Smooth muscle cell (in vitro differentiated cells): ENCODE data around the gene ST6GALNAC6. TPM values are rescaled to one million over a fixed set of nuclear protein-coding genes. Genes with fewer than 3 reads are reported as not detected.

ENCODE experiments used
- DNase-seq: peaks from one replicate; lab custom pipeline; 2025; ENCODE audit not compliant: unreplicated experiment; lab: John Stamatoyannopoulos, UW
- H2AFZ ChIP-seq: fragments of 200-600 bp; sonication (generic); 2 replicates; pipeline ENCODE4 v1.6.0; 2016; ENCODE audit warnings: antibody characterized with exemption, low read depth, mild to moderate bottlenecking
- H3F3A ChIP-seq: fragments of 200-600 bp; sonication (generic); 2 replicates; pipeline ENCODE4 v1.6.0; 2017; ENCODE audit warnings: antibody characterized with exemption, low read depth
- H3K27ac ChIP-seq: fragments of 200-600 bp; sonication (generic); 2 replicates; pipeline ENCODE4 v1.5.1; 2016; ENCODE audit warnings: low read depth, mild to moderate bottlenecking
- H3K27me3 ChIP-seq: fragments of 200-600 bp; sonication (generic); 2 replicates; pipeline ENCODE4 v1.6.1; 2016; ENCODE audit warnings: low read depth, mild to moderate bottlenecking
- H3K36me3 ChIP-seq: fragments of 200-600 bp; sonication (generic); 2 replicates; pipeline ENCODE4 v1.5.1; 2016; ENCODE audit warnings: low read depth
- H3K4me1 ChIP-seq: fragments of 200-600 bp; sonication (generic); 2 replicates; pipeline ENCODE4 v1.5.1; 2016; ENCODE audit warnings: low read depth
- H3K4me2 ChIP-seq: fragments of 200-600 bp; sonication (generic); 2 replicates; pipeline ENCODE4 v1.6.0; 2016; ENCODE audit warnings: mild to moderate bottlenecking
- H3K4me3 ChIP-seq: fragments of 200-600 bp; sonication (generic); 2 replicates; pipeline ENCODE4 v1.5.1; 2016; ENCODE audit warnings: mild to moderate bottlenecking
- H3K79me2 ChIP-seq: fragments of 200-600 bp; sonication (generic); 2 replicates; pipeline ENCODE4 v1.6.0; 2016; ENCODE audit warnings: low read depth, mild to moderate bottlenecking
- H3K9ac ChIP-seq: fragments of 200-600 bp; sonication (generic); 2 replicates; pipeline ENCODE4 v1.6.0; 2016; ENCODE audit warnings: low read depth
- H3K9me3 ChIP-seq: fragments of 200-600 bp; sonication (generic); replicated peaks from 2 replicates; pipeline ENCODE4 v1.5.1; 2016; ENCODE audit warnings: low read depth
- H4K20me1 ChIP-seq: fragments of 200-600 bp; sonication (generic); 2 replicates; pipeline ENCODE4 v1.6.0; 2016; ENCODE audit warnings: low read depth
- WGBS: methylation state at CpG from one replicate; pipeline ENCODE4 v1.1.7; 2016; ENCODE audit warnings: low lambda C conversion rate; 5-methylcytosine and 5-hydroxymethylcytosine counted together
- polyA plus RNA-seq: library from polyadenylated mRNA; unstranded; fragments of >200 nt; fragmentation: Nextera tagmentation; extraction: Ambion mirVana; gene quantifications from 2 replicates; pipeline ENCODE4 v1.2.1, GENCODE V29; 2016
- total RNA-seq: library from RNA; depleted of rRNA; stranded (reverse); fragments of >200 nt; gene quantifications from 2 replicates; pipeline ENCODE4 v1.2.3, GENCODE V29; 2014
- TF ChIP-seq, protein P1 (sequence below): fragments of 200-600 bp; sonication (generic); IDR thresholded peaks from 2 replicates; pipeline ENCODE4 v1.5.1; 2017; ENCODE audit warnings: borderline replicate concordance, mild to moderate bottlenecking, antibody characterized with exemption; ENCODE audit not compliant: insufficient read depth, poor library complexity, severe bottlenecking

The ST6GALNAC6 gene
- total and polyA plus RNA-seq, 2 experiments from 2014 or later, result 36.4 to 65.8 TPM

- 59% methylated on average over 26 of the region's 27 CpGs for WGBS
- peak overlapping the region; percentile 61 for H3K4me3 ChIP-seq
- H3F3A ChIP-seq, result peaks cover 11% of the 10 kb centered on the region
- TF ChIP-seq, protein P1, sequence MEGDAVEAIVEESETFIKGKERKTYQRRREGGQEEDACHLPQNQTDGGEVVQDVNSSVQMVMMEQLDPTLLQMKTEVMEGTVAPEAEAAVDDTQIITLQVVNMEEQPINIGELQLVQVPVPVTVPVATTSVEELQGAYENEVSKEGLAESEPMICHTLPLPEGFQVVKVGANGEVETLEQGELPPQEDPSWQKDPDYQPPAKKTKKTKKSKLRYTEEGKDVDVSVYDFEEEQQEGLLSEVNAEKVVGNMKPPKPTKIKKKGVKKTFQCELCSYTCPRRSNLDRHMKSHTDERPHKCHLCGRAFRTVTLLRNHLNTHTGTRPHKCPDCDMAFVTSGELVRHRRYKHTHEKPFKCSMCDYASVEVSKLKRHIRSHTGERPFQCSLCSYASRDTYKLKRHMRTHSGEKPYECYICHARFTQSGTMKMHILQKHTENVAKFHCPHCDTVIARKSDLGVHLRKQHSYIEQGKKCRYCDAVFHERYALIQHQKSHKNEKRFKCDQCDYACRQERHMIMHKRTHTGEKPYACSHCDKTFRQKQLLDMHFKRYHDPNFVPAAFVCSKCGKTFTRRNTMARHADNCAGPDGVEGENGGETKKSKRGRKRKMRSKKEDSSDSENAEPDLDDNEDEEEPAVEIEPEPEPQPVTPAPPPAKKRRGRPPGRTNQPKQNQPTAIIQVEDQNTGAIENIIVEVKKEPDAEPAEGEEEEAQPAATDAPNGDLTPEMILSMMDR, result no peak
- no peak overlapping the region for H3K9ac ChIP-seq
- no peaks in the 10 kb centered on the region for H3K79me2 ChIP-seq
- H4K20me1 ChIP-seq, result no peaks in the 10 kb centered on the region
- DNase-seq, result no peak
- H3K27ac ChIP-seq, result no peak overlapping the region
- peak overlapping the region; percentile 89 for H3K4me2 ChIP-seq
- H2AFZ ChIP-seq, result peak overlapping the region; percentile 79
- H3K36me3 ChIP-seq, result no peaks in the 10 kb centered on the region
- no peaks in the 10 kb centered on the region for H3K9me3 ChIP-seq
- peaks cover 4% of the 10 kb centered on the region for H3K4me1 ChIP-seq
- H3K27me3 ChIP-seq, result no peaks in the 10 kb centered on the region
Measured at GRCh38 chr9:127915801-127916719, 16.7 kb upstream of the ST6GALNAC6 start.

DNA sequence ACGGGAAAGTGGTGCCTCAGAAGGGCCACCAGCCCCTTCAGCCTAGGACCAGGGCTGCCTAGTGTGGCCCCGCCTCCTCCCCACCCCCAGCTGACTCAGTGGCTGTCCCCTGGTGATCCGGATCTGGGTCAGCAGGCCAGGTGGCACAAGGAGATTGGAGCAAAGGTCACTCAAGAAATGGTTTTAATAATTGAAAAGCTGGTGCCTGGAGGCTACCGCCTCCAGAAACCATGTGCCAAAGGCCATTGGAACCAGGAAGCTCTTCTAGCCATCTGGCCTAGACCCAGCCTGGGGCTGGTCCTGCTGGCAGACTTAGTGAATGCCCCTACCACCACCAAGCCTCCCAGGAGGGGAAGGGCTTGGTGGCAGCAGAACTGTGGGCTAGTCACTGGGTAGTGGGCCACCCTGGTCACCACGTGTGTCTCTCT is 15.9 kb upstream of the ST6GALNAC6 start:
- no peak overlapping the region for H3K4me2 ChIP-seq
- TF ChIP-seq, protein P1, result no peak
- H3K9ac ChIP-seq, result no peak overlapping the region
- peaks cover 4% of the 10 kb centered on the region for H3K4me1 ChIP-seq
- peaks cover 11% of the 10 kb centered on the region for H3F3A ChIP-seq
- no peaks in the 10 kb centered on the region for H3K36me3 ChIP-seq
- H3K4me3 ChIP-seq, result no peak overlapping the region
- 85% methylated on average over 5 of the region's 5 CpGs for WGBS
- no peak overlapping the region for H3K27ac ChIP-seq
- H3K79me2 ChIP-seq, result no peaks in the 10 kb centered on the region
- no peak for DNase-seq
- no peaks in the 10 kb centered on the region for H3K9me3 ChIP-seq
- H3K27me3 ChIP-seq, result no peaks in the 10 kb centered on the region
- H4K20me1 ChIP-seq, result no peaks in the 10 kb centered on the region
- H2AFZ ChIP-seq, result no peak overlapping the region

GRCh38 chr9:127913682-127914081 is 14.3 kb upstream of the ST6GALNAC6 start:
- TF ChIP-seq, protein P1, result no peak
- Histone ChIP-seq H3K27me3 (no peaks in the 10 kb centered on the region), H3K4me1 (peaks cover 4% of the 10 kb centered on the region), H3K4me3 (no peak overlapping the region), H2AFZ (no peak overlapping the region), H3K4me2 (no peak overlapping the region), H3K27ac (no peak overlapping the region), H3F3A (peaks cover 7% of the 10 kb centered on the region), H3K9ac (no peak overlapping the region), H3K36me3 (no peaks in the 10 kb centered on the region), H4K20me1 (no peaks in the 10 kb centered on the region), H3K79me2 (no peaks in the 10 kb centered on the region), H3K9me3 (no peaks in the 10 kb centered on the region)
- DNase-seq, result no peak
- WGBS, result 97% methylated on average over 11 of the region's 11 CpGs
